Measurements from ENCODE around the gene LHFPL3. TPM values are rescaled to one million over a fixed set of nuclear protein-coding genes. Genes with fewer than 3 reads are reported as not detected.

Gene LHFPL3
- total and polyA plus RNA-seq, 2 donors (not counting 3 experiments of a cell fraction or from before 2014, with no cell fraction given), result not detected

DNA sequence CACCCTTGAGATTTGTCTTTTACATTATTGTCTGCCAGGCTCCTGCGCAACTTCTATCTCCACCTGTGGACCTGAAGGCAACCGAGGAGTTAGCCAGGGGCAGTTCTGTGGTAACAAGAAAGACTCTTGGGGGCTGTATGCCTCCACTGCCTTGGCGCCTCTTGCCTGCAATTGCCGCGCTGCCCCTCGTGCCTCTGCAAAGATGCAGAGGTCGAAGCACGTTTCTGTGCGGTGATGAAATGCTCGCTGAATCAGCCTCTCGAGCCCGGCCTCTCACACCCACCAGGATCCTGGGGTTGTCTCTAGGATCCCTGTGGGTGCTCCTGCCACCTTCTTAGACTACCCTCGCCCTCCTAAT, 486 bp upstream of the LHFPL3 start:
- H3K4me1 ChIP-seq (ENCODE audit: control insufficient read depth, extremely low read depth, insufficient read depth, low read length), result peaks cover 2% of the 10 kb centered on the region
- no peak overlapping the region for H2AFZ ChIP-seq (ENCODE audit: low read depth, low read length)
- H3K9ac ChIP-seq (replicated peaks; ENCODE audit: extremely low read depth, insufficient read depth, low read length), result no peak overlapping the region
- POLR2A ChIA-PET, result interaction anchor here (0.7 kb wide), 1 partner anchor 852 kb away, joined by 3 read pairs; no protein-coding TSS in a partner anchor
- H3K4me2 ChIP-seq (ENCODE audit: insufficient read depth, low read length), result no peak overlapping the region
- DNase-seq (ENCODE audit: low read depth, low spot score), result no peak
- no peak overlapping the region for H3K27ac ChIP-seq (ENCODE audit: insufficient read depth, low read depth, low read length)
- intact Hi-C loops (cut with micrococcal nuclease) (no loop called here), dilution Hi-C loops (cut with MboI; ENCODE audit: extremely low pct_ligation_motif_present, low sequenced_read_pairs) (no loop called here)
- no peak overlapping the region for H3K4me3 ChIP-seq (replicated peaks in 1 of 3; ENCODE audit: insufficient read depth in 1 of 3, low read depth in 1 of 3, low read length in 3 of 3)
- BruUV-seq (replicated peaks), result no TSS peak
- H3K79me2 ChIP-seq (ENCODE audit: control insufficient read depth, insufficient read depth, low read length), result no peaks in the 10 kb centered on the region
- TF ChIP-seq, protein P1, sequence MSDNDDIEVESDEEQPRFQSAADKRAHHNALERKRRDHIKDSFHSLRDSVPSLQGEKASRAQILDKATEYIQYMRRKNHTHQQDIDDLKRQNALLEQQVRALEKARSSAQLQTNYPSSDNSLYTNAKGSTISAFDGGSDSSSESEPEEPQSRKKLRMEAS (IDR thresholded peaks at IDR 0.05; ENCODE audit: insufficient read depth, insufficient read length), result no peak
- TF ChIP-seq POLR2A (IDR thresholded peaks at IDR 0.05; ENCODE audit: low read depth, low read length), result no peak
- TF ChIP-seq MYC (IDR thresholded peaks at IDR 0.05; ENCODE audit: low read depth, low read length), result no peak
- TF ChIP-seq FOS (IDR thresholded peaks at IDR 0.05; ENCODE audit: borderline replicate concordance, insufficient read depth, low read length), result no peak
- no peaks in the 10 kb centered on the region for H3K9me3 ChIP-seq (replicated peaks; ENCODE audit: control insufficient read depth, insufficient read depth, low read length)
- H3K36me3 ChIP-seq (ENCODE audit: control insufficient read depth in 2 of 2, extremely low read depth in 1 of 2, insufficient read depth in 2 of 2, low read length in 2 of 2), result no peaks in the 10 kb centered on the region
- H4K20me1 ChIP-seq (replicated peaks; ENCODE audit: control insufficient read depth, extremely low read depth, insufficient read depth, low read length), result no peaks in the 10 kb centered on the region
- no peaks in the 10 kb centered on the region for H3K9me1 ChIP-seq (replicated peaks; ENCODE audit: control insufficient read depth, extremely low read depth, insufficient read depth, low read length)
- no peak for FAIRE-seq
- CTCF ChIA-PET, result no interaction called here
- peaks cover 35 to 39% of the 10 kb centered on the region in 2 experiments for H3K27me3 ChIP-seq (ENCODE audit: control insufficient read depth in 2 of 2, insufficient read depth in 2 of 2, low read length in 2 of 2)

DNA sequence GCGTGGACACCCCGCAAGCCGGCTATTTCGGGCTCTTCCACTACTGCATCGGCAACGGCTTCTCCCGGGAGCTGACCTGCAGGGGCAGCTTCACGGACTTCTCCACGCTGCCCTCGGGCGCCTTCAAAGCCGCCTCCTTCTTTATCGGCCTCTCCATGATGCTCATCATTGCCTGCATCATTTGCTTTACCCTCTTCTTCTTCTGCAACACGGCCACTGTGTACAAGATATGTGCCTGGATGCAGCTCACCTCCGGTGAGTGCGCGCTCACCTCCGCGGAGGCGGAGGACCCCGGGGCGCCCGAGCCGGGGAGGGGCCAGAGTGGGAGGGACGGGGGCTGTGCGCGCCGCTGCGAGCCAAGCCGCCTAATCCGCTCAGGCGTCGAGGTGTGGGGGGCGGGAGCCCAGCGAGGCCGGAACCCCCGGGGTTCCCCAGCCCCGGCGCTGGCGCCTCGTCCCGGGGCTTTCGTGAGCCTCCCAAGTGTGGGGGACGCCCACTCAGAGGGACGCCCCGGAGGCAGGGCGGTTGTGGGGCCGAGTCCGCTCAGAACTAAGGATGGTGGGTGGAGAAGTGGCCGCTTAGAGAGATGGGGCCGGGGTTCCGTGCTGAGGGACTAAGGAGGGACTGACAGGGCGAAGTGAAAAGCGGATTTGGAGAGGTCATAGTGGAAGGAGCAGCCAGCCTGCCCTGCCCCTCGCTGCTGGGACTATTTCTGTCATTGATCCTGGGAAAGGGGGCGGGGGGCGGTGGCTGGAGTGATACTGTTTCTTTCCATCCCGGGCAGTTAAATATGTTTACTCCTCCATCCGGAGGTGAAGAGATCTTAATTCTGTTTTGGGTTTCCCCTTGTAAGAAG, 795 bp downstream of the LHFPL3 start:
- Histone ChIP-seq H2AFZ (ENCODE audit: low read depth, low read length) (no peak overlapping the region), H4K20me1 (replicated peaks; ENCODE audit: control insufficient read depth, extremely low read depth, insufficient read depth, low read length) (no peaks in the 10 kb centered on the region), H3K36me3 (ENCODE audit: control insufficient read depth in 2 of 2, extremely low read depth in 1 of 2, insufficient read depth in 2 of 2, low read length in 2 of 2) (no peaks in the 10 kb centered on the region), H3K27ac (ENCODE audit: insufficient read depth, low read depth, low read length) (no peak overlapping the region), H3K79me2 (ENCODE audit: control insufficient read depth, insufficient read depth, low read length) (no peaks in the 10 kb centered on the region), H3K4me1 (ENCODE audit: control insufficient read depth, extremely low read depth, insufficient read depth, low read length) (peaks cover 2% of the 10 kb centered on the region), H3K4me3 (replicated peaks in 1 of 3; ENCODE audit: insufficient read depth in 1 of 3, low read depth in 1 of 3, low read length in 3 of 3) (no peak overlapping the region), H3K9me3 (replicated peaks; ENCODE audit: control insufficient read depth, insufficient read depth, low read length) (no peaks in the 10 kb centered on the region), H3K4me2 (ENCODE audit: insufficient read depth, low read length) (no peak overlapping the region), H3K9ac (replicated peaks; ENCODE audit: extremely low read depth, insufficient read depth, low read length) (no peak overlapping the region), H3K27me3 (ENCODE audit: control insufficient read depth in 2 of 2, insufficient read depth in 2 of 2, low read length in 2 of 2) (peaks cover 37 to 39% of the 10 kb centered on the region in 2 experiments), H3K9me1 (replicated peaks; ENCODE audit: control insufficient read depth, extremely low read depth, insufficient read depth, low read length) (no peaks in the 10 kb centered on the region)
- FAIRE-seq (no peak), DNase-seq (ENCODE audit: low read depth, low spot score) (no peak)
- no TSS peak for BruUV-seq (replicated peaks)
- POLR2A ChIA-PET, result no interaction called here
- intact Hi-C loops (cut with micrococcal nuclease), result no loop called here
- TF ChIP-seq POLR2AphosphoS5 (IDR thresholded peaks at IDR 0.05; ENCODE audit: insufficient read depth, low read depth, low read length) (no peak), FOS (IDR thresholded peaks at IDR 0.05; ENCODE audit: borderline replicate concordance, insufficient read depth, low read length) (no peak), JUN (IDR thresholded peaks at IDR 0.05; ENCODE audit: borderline replicate concordance, insufficient read depth, insufficient read length, low read depth) (no peak), MYC (IDR thresholded peaks at IDR 0.05; ENCODE audit: low read depth, low read length) (no peak), GATA2 (IDR thresholded peaks at IDR 0.05; ENCODE audit: insufficient read depth, insufficient read length, low read depth, low read length) (no peak), EZH2 (IDR thresholded peaks at IDR 0.05; ENCODE audit: borderline replicate concordance, low read depth, low read length, severe bottlenecking) (no peak), POLR2A (IDR thresholded peaks at IDR 0.05; ENCODE audit: low read depth, low read length) (no peak)
- TF ChIP-seq, protein P2, sequence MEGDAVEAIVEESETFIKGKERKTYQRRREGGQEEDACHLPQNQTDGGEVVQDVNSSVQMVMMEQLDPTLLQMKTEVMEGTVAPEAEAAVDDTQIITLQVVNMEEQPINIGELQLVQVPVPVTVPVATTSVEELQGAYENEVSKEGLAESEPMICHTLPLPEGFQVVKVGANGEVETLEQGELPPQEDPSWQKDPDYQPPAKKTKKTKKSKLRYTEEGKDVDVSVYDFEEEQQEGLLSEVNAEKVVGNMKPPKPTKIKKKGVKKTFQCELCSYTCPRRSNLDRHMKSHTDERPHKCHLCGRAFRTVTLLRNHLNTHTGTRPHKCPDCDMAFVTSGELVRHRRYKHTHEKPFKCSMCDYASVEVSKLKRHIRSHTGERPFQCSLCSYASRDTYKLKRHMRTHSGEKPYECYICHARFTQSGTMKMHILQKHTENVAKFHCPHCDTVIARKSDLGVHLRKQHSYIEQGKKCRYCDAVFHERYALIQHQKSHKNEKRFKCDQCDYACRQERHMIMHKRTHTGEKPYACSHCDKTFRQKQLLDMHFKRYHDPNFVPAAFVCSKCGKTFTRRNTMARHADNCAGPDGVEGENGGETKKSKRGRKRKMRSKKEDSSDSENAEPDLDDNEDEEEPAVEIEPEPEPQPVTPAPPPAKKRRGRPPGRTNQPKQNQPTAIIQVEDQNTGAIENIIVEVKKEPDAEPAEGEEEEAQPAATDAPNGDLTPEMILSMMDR (IDR thresholded peaks at IDR 0.05; ENCODE audit: extremely low read depth in 1 of 2, insufficient read depth in 1 of 2, low read depth in 1 of 2, low read length in 2 of 2), result no peak
- TF ChIP-seq, protein P1 (IDR thresholded peaks at IDR 0.05; ENCODE audit: insufficient read depth, insufficient read length), result no peak
- dilution Hi-C loops (cut with MboI; ENCODE audit: extremely low pct_ligation_motif_present, low sequenced_read_pairs), result no loop called here
- CTCF ChIA-PET, result no interaction called here

Data from endothelial cell of umbilical vein (primary cell).